HCT116 (cell line): ENCODE results near the gene SLC22A6.

Experiments used
- CBX3 ChIP-seq: IDR thresholded peaks from 2 replicates; pipeline ENCODE4 v1.6.1; 2012; ENCODE audit warnings: low read depth
- CEBPB ChIP-seq: IDR thresholded peaks from 2 replicates; pipeline ENCODE4 v1.6.1; 2012; ENCODE audit warnings: low read depth
- EGR1 ChIP-seq: IDR thresholded peaks from 2 replicates; pipeline ENCODE4 v1.6.1; 2012; ENCODE audit warnings: low read depth
- EZH2 ChIP-seq: fragments of 200-600 bp; sonication (generic); IDR thresholded peaks from 2 replicates; pipeline ENCODE4 v1.6.1; 2017; ENCODE audit warnings: antibody characterized with exemption, mixed run types
- EZH2phosphoT487 ChIP-seq: fragments of 200-600 bp; IDR thresholded peaks from 2 replicates; pipeline ENCODE4 v1.6.1; 2018; ENCODE audit warnings: antibody characterized with exemption, borderline replicate concordance
- POLR2A ChIP-seq: IDR thresholded peaks from 2 replicates; pipeline ENCODE4 v1.7.0; 2011; ENCODE audit warnings: borderline replicate concordance; ENCODE audit not compliant: insufficient read depth, insufficient read length; ENCODE audit errors: extremely low read depth
- POLR2AphosphoS5 ChIP-seq: IDR thresholded peaks from 2 replicates; pipeline ENCODE4 v1.6.1; 2011; ENCODE audit warnings: mild to moderate bottlenecking, low read depth, low read length, moderate library complexity
- SP1 ChIP-seq: IDR thresholded peaks from 2 replicates; pipeline ENCODE4 v1.6.1; 2012; ENCODE audit warnings: low read depth
- ZNF274 ChIP-seq: fragments of 200-500 bp; sonication (Bioruptor generic); IDR thresholded peaks from 2 replicates; pipeline ENCODE4 v1.6.1; 2014; ENCODE audit warnings: mild to moderate bottlenecking, low read depth, low read length, inconsistent platforms
- TF ChIP-seq, protein P1 (sequence below), 3 experiments: fragments of 200-600 bp in 1 of 3; sonication (generic) in 1 of 3; IDR thresholded peaks in 2 of 3; conservative IDR thresholded peaks in 1 of 3; 2 replicates each; pipeline ENCODE4 v1.5.1; 2012 to 2017; ENCODE audit warnings: low read depth in 2 of 3, low read length in 2 of 3, antibody characterized with exemption in 1 of 3, borderline replicate concordance in 1 of 3, control low read depth in 1 of 3, mild to moderate bottlenecking in 1 of 3, mixed read lengths in 1 of 3, mixed run types in 1 of 3, moderate library complexity in 1 of 3; ENCODE audit not compliant: insufficient read depth in 1 of 3
- TF ChIP-seq, protein P2 (sequence below): IDR thresholded peaks from 2 replicates; pipeline ENCODE4 v1.6.1; 2012; ENCODE audit warnings: low read depth

DNA sequence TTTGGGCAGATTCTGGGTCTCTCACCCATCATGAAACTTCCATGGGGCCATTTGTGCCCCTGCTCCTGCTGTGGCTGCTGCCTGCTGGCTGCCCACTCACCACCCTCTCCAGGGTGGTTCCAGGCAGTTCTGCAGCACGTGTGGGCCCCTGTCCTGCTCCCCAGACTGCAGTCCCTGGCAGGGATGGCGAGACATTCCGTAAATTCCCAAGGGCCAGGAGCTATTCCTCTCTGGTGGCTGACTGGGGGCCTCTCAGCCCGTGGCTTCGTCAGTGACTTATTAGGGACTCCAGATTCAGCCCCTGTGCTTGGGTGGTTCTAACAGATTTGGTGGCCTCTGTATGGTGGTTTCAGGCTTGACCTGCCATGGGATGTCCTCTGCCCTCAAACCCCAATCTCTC lies 34.7 kb upstream of the SLC22A6 start:
- TF ChIP-seq, protein P1, sequence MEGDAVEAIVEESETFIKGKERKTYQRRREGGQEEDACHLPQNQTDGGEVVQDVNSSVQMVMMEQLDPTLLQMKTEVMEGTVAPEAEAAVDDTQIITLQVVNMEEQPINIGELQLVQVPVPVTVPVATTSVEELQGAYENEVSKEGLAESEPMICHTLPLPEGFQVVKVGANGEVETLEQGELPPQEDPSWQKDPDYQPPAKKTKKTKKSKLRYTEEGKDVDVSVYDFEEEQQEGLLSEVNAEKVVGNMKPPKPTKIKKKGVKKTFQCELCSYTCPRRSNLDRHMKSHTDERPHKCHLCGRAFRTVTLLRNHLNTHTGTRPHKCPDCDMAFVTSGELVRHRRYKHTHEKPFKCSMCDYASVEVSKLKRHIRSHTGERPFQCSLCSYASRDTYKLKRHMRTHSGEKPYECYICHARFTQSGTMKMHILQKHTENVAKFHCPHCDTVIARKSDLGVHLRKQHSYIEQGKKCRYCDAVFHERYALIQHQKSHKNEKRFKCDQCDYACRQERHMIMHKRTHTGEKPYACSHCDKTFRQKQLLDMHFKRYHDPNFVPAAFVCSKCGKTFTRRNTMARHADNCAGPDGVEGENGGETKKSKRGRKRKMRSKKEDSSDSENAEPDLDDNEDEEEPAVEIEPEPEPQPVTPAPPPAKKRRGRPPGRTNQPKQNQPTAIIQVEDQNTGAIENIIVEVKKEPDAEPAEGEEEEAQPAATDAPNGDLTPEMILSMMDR (IDR thresholded peaks at IDR 0.05 in 2 of 3, conservative IDR thresholded peaks at IDR 0.05 in 1 of 3; ENCODE audit: borderline replicate concordance in 1 of 3, insufficient read depth in 1 of 3, low read depth in 2 of 3, low read length in 2 of 3): no peak
- TF ChIP-seq CBX3: no peak
- TF ChIP-seq POLR2A: no peak
- TF ChIP-seq, protein P2, sequence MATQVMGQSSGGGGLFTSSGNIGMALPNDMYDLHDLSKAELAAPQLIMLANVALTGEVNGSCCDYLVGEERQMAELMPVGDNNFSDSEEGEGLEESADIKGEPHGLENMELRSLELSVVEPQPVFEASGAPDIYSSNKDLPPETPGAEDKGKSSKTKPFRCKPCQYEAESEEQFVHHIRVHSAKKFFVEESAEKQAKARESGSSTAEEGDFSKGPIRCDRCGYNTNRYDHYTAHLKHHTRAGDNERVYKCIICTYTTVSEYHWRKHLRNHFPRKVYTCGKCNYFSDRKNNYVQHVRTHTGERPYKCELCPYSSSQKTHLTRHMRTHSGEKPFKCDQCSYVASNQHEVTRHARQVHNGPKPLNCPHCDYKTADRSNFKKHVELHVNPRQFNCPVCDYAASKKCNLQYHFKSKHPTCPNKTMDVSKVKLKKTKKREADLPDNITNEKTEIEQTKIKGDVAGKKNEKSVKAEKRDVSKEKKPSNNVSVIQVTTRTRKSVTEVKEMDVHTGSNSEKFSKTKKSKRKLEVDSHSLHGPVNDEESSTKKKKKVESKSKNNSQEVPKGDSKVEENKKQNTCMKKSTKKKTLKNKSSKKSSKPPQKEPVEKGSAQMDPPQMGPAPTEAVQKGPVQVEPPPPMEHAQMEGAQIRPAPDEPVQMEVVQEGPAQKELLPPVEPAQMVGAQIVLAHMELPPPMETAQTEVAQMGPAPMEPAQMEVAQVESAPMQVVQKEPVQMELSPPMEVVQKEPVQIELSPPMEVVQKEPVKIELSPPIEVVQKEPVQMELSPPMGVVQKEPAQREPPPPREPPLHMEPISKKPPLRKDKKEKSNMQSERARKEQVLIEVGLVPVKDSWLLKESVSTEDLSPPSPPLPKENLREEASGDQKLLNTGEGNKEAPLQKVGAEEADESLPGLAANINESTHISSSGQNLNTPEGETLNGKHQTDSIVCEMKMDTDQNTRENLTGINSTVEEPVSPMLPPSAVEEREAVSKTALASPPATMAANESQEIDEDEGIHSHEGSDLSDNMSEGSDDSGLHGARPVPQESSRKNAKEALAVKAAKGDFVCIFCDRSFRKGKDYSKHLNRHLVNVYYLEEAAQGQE: no peak
- no peak for TF ChIP-seq EGR1
- no peak for TF ChIP-seq EZH2
- no peak for TF ChIP-seq EZH2phosphoT487
- TF ChIP-seq SP1: no peak
- TF ChIP-seq POLR2AphosphoS5: no peak
- no peak for TF ChIP-seq CEBPB
- no peak for TF ChIP-seq ZNF274
